ENCODE data around the gene CMTR2.

GRCh38 chr16:71288570-71288889 lies 672 bp downstream of the CMTR2 start:
- no peak for TF ChIP-seq POLR2A (IDR thresholded peaks at IDR 0.05)
- TF ChIP-seq CTCF (IDR thresholded peaks at IDR 0.05), result no peak

All from testis (tissue), 2 donors.